SK-N-SH treated with all-trans-retinoic acid at 6 μM for 48 hours (cell line): ENCODE measurements around the gene ZNF385B.

Experiments used
- CSDC2 ChIP-seq: fragments of 250-450 bp; sonication (Bioruptor Pico); IDR thresholded peaks from 2 replicates; pipeline ENCODE4 v1.5.0; 2020; ENCODE audit warnings: mild to moderate bottlenecking, moderate library complexity
- CSRNP3 ChIP-seq: fragments of 250-450 bp; sonication (Bioruptor Pico); IDR thresholded peaks from 2 replicates; pipeline ENCODE4 v1.5.1; 2021; ENCODE audit warnings: mild to moderate bottlenecking, moderate library complexity
- GLIS3 ChIP-seq: fragments of 250-450 bp; sonication (Bioruptor Pico); IDR thresholded peaks from 2 replicates; pipeline ENCODE4 v1.5.0; 2020; ENCODE audit warnings: mild to moderate bottlenecking, moderate library complexity
- PATZ1 ChIP-seq: fragments of 250-450 bp; sonication (Bioruptor Pico); IDR thresholded peaks from 2 replicates; pipeline ENCODE4 v1.8.0; 2020; ENCODE audit warnings: mild to moderate bottlenecking, moderate library complexity, borderline replicate concordance
- RARB ChIP-seq: fragments of 250-450 bp; sonication (Bioruptor Pico); IDR thresholded peaks from 2 replicates; pipeline ENCODE4 v1.8.0; 2021; ENCODE audit warnings: mild to moderate bottlenecking, moderate library complexity
- TOX ChIP-seq: fragments of 250-450 bp; sonication (Bioruptor Pico); IDR thresholded peaks from 2 replicates; pipeline ENCODE4 v1.8.0; 2021; ENCODE audit warnings: mild to moderate bottlenecking, moderate library complexity, borderline replicate concordance
- TSHZ2 ChIP-seq: fragments of 250-450 bp; sonication (Bioruptor Pico); IDR thresholded peaks from 2 replicates; pipeline ENCODE4 v1.5.0; 2020; ENCODE audit warnings: mild to moderate bottlenecking, moderate library complexity
- ZFP3 ChIP-seq: fragments of 250-450 bp; sonication (Bioruptor Pico); IDR thresholded peaks from 2 replicates; pipeline ENCODE4 v1.5.0; 2020; ENCODE audit warnings: mild to moderate bottlenecking, moderate library complexity

- no peak for TF ChIP-seq TSHZ2 (CRISPR knock-in tag)
- no peak for TF ChIP-seq GLIS3
- no peak for TF ChIP-seq PATZ1 (CRISPR knock-in tag)
- TF ChIP-seq CSDC2 (CRISPR knock-in tag), result no peak
- TF ChIP-seq RARB (CRISPR knock-in tag), result no peak
- no peak for TF ChIP-seq ZFP3 (CRISPR knock-in tag)
- no peak for TF ChIP-seq CSRNP3 (CRISPR knock-in tag)
- TF ChIP-seq TOX (CRISPR knock-in tag), result no peak
Measured at GRCh38 chr2:179446476-179447141, 414.8 kb downstream of the ZNF385B start.
